ENCODE results near the gene ARL4D. TPM values are rescaled to one million over a fixed set of nuclear protein-coding genes. Genes with fewer than 3 reads are reported as not detected.
"Not testable (repeated sequence)": the region's sequence is repeated elsewhere in the genome, so short reads cannot be mapped to it uniquely, and the experiment has no call there.

ARL4D gene
- total RNA-seq, 1 donor from 2014 or later: 4.4 TPM

GRCh38 chr17:43389046-43389947 lies 9.5 kb upstream of the ARL4D start:
- intact Hi-C loops (cut with DNase I): loop anchor here (1.0 kb wide), 1 partner anchor 20 kb away; no protein-coding TSS in a partner anchor
- peak; percentile 85 for DNase-seq (ENCODE audit: low spot score)

GRCh38 chr17:43392397-43392796 lies 6.4 kb upstream of the ARL4D start:
- DNase-seq (ENCODE audit: low spot score): no peak
- intact Hi-C loops (cut with DNase I): no loop called here

- peak; percentile 89 for DNase-seq (ENCODE audit: low spot score)
- intact Hi-C loops (cut with DNase I): loop anchor here (1.0 kb wide), 1 partner anchor 89 kb away; the partner anchor contains the start of gene DHX8
Observed at GRCh38 chr17:43393944-43394482, 4.8 kb upstream of the ARL4D start.

- intact Hi-C loops (cut with DNase I): loop anchor here (1.0 kb wide), 1 partner anchor 89 kb away; the partner anchor contains the start of gene DHX8
- not testable (repeated sequence) for DNase-seq (ENCODE audit: low spot score)
Observed at GRCh38 chr17:43394696-43395095, 4.1 kb upstream of the ARL4D start.

GRCh38 chr17:43395165-43395564 lies 3.6 kb upstream of the ARL4D start:
- intact Hi-C loops (cut with DNase I): no loop called here

GRCh38 chr17:43396491-43397060 lies 2.2 kb upstream of the ARL4D start:
- intact Hi-C loops (cut with DNase I): no loop called here
- no peak for DNase-seq (ENCODE audit: low spot score)

More at GRCh38 chr17:43395165-43395564, 3.6 kb upstream of the ARL4D start:
- no peak for DNase-seq (ENCODE audit: low spot score)

GRCh38 chr17:43399839-43400328 lies 1.1 kb downstream of the ARL4D start:
- no peak for DNase-seq (ENCODE audit: low spot score)
- intact Hi-C loops (cut with DNase I): no loop called here

GRCh38 chr17:43400943-43401717 lies 2.3 kb downstream of the ARL4D start:
- DNase-seq (ENCODE audit: low spot score): no peak
- intact Hi-C loops (cut with DNase I): no loop called here

GRCh38 chr17:43402078-43402477 lies 3.3 kb downstream of the ARL4D start:
- no peak for DNase-seq (ENCODE audit: low spot score)
- intact Hi-C loops (cut with DNase I): no loop called here

- intact Hi-C loops (cut with DNase I): no loop called here
- no peak for DNase-seq (ENCODE audit: low spot score)
Observed at GRCh38 chr17:43402567-43402966, 3.8 kb downstream of the ARL4D start.

- intact Hi-C loops (cut with DNase I): no loop called here
- no peak for DNase-seq (ENCODE audit: low spot score)
Observed at GRCh38 chr17:43403846-43404245, 5.1 kb downstream of the ARL4D start.

- no peak for DNase-seq (ENCODE audit: low spot score)
Observed at GRCh38 chr17:43405861-43406260, 7.1 kb downstream of the ARL4D start.

GRCh38 chr17:43406676-43407645 lies 8.2 kb downstream of the ARL4D start:
- intact Hi-C loops (cut with DNase I): no loop called here
- DNase-seq (ENCODE audit: low spot score): no peak

More at GRCh38 chr17:43405861-43406260, 7.1 kb downstream of the ARL4D start:
- intact Hi-C loops (cut with DNase I): no loop called here

- DNase-seq (ENCODE audit: low spot score): no peak
- intact Hi-C loops (cut with DNase I): no loop called here
Observed at GRCh38 chr17:43409131-43409530, 10.3 kb downstream of the ARL4D start.

GRCh38 chr17:43410557-43411368 lies 12.0 kb downstream of the ARL4D start:
- no peak for DNase-seq (ENCODE audit: low spot score)
- intact Hi-C loops (cut with DNase I): no loop called here

GRCh38 chr17:43411369-43411677 lies 12.5 kb downstream of the ARL4D start:
- intact Hi-C loops (cut with DNase I): no loop called here
- no peak for DNase-seq (ENCODE audit: low spot score)

GRCh38 chr17:43411749-43412148 lies 13.0 kb downstream of the ARL4D start:
- no peak for DNase-seq (ENCODE audit: low spot score)
- intact Hi-C loops (cut with DNase I): no loop called here

- intact Hi-C loops (cut with DNase I): no loop called here
- no peak for DNase-seq (ENCODE audit: low spot score)
Observed at GRCh38 chr17:43412166-43412565, 13.4 kb downstream of the ARL4D start.
